Lung (tissue), 12 donors: Measurements from ENCODE around the gene PACSIN1. TPM values are rescaled to one million over a fixed set of nuclear protein-coding genes. Genes with fewer than 3 reads are reported as not detected.

Source experiments
- ATAC-seq: fragments of 200-7000 bp; cut with Tn5 transposase; one replicate; pipeline ENCODE4 v1.9.1; 2020; ENCODE audit warnings: moderate number of reproducible peaks; ENCODE audit not compliant: insufficient read depth, low FRiP score
- DNase-seq, 3 donors: peaks; one replicate each; pipeline ENCODE4 v3.0.0-alpha.2; 2013 to 2017
- H3K27ac ChIP-seq, 2 donors: one replicate each; pipeline ENCODE4 v1.5.1; 2013; ENCODE audit warnings: mild to moderate bottlenecking in 2 of 2, moderate library complexity in 2 of 2, control low read depth in 1 of 2, inconsistent platforms in 1 of 2, low read depth in 1 of 2, low read length in 1 of 2
- H3K27me3 ChIP-seq, 3 donors: one replicate each; pipeline ENCODE4 v1.5.1; 2013; ENCODE audit warnings: low read length in 2 of 3; ENCODE audit not compliant: control insufficient read depth in 3 of 3, insufficient read depth in 3 of 3
- H3K36me3 ChIP-seq, 4 donors: one replicate each; pipeline ENCODE4 v1.5.1; 2013; ENCODE audit warnings: low read length in 4 of 4, mild to moderate bottlenecking in 1 of 4, moderate library complexity in 1 of 4; ENCODE audit not compliant: control insufficient read depth in 4 of 4, insufficient read depth in 4 of 4
- H3K4me1 ChIP-seq, 5 donors: one replicate each; pipeline ENCODE4 v1.5.1; 2013; ENCODE audit warnings: low read length in 5 of 5, mild to moderate bottlenecking in 2 of 5, moderate library complexity in 1 of 5; ENCODE audit not compliant: control insufficient read depth in 5 of 5, insufficient read depth in 5 of 5
- H3K4me3 ChIP-seq: one replicate; pipeline ENCODE4 v1.5.1; 2013; ENCODE audit warnings: mild to moderate bottlenecking, control low read depth, moderate library complexity
- H3K9ac ChIP-seq, 2 donors: one replicate each; pipeline ENCODE4 v1.5.1; 2013; ENCODE audit warnings: low read length in 2 of 2, control low read depth in 1 of 2; ENCODE audit not compliant: insufficient read depth in 1 of 2
- H3K9me3 ChIP-seq, 4 donors: one replicate each; pipeline ENCODE4 v1.5.1; 2013; ENCODE audit warnings: low read length in 3 of 4, mild to moderate bottlenecking in 1 of 4, moderate library complexity in 1 of 4; ENCODE audit not compliant: control insufficient read depth in 4 of 4, insufficient read depth in 3 of 4
- CTCF ChIP-seq: IDR thresholded peaks from 2 replicates; pipeline ENCODE4 v1.5.1; 2012; ENCODE audit warnings: mild to moderate bottlenecking; ENCODE audit errors: control extremely low read depth, extremely low read depth
- WGBS, 2 donors: extraction: QIAGEN DNeasy Blood & Tissue Kit; methylation state at CpG; one replicate each; pipeline ENCODE4 v1.1.7; 2013; 5-methylcytosine and 5-hydroxymethylcytosine counted together
- polyA plus RNA-seq, 2 donors: library from polyadenylated mRNA; stranded (reverse); fragments of 200-250 nt; gene quantifications; one replicate each; pipeline ENCODE4 v1.2.1, GENCODE V29; 2013
- total RNA-seq, 2 donors: library from RNA; depleted of rRNA in 1 of 2; stranded (reverse); fragments of >200 nt in 1 of 2; gene quantifications; one replicate each; pipeline ENCODE4 v1.2.1, GENCODE V29; 2014 to 2021
- donor health status: control.
- donor health status: control.
- donor health status: Bipolar disorder and iron deficiency.
- donor health status: healthy.
- donor health status: DM: yes; HTN: yes; CAD: no.

The PACSIN1 gene
- total and polyA plus RNA-seq, 4 donors = 0.02 to 0.17 (median 0.12) TPM

- Histone ChIP-seq H3K9ac (no peak overlapping the region), H3K27ac (no peak overlapping the region), H3K27me3 (peaks cover 0 to 2% (median 0%) of the 10 kb centered on the region in 3 donors), H3K9me3 (no peaks in the 10 kb centered on the region), H3K4me3 (no peak overlapping the region), H3K4me1 (no peaks in the 10 kb centered on the region), H3K36me3 (no peaks in the 10 kb centered on the region)
- no peak for DNase-seq
- no peak for TF ChIP-seq CTCF
- 55 to 56% methylated on average over 12 of the region's 12 CpGs for WGBS, 2 donors
- ATAC-seq = no peak
These were observed 102.7 kb downstream of the PACSIN1 start for GRCh38 chr6:34568341-34569201.

GRCh38 chr6:34569361-34569973 is 103.6 kb downstream of the PACSIN1 start:
- 77 to 83% methylated on average over 5 of the region's 5 CpGs for WGBS, 2 donors
- no peaks in the 10 kb centered on the region for H3K4me1 ChIP-seq
- no peaks in the 10 kb centered on the region for H3K9me3 ChIP-seq
- no peaks in the 10 kb centered on the region for H3K36me3 ChIP-seq
- H3K9ac ChIP-seq = no peak overlapping the region
- no peak overlapping the region for H3K4me3 ChIP-seq
- DNase-seq (no peak), ATAC-seq (no peak)
- H3K27me3 ChIP-seq = peaks cover 0 to 2% (median 0%) of the 10 kb centered on the region in 3 donors
- TF ChIP-seq CTCF = no peak
- H3K27ac ChIP-seq = no peak overlapping the region

- H3K27ac ChIP-seq = no peak overlapping the region
- no peak for TF ChIP-seq CTCF
- 64 to 85% methylated on average over 21 of the region's 21 CpGs for WGBS, 2 donors
- no peak overlapping the region for H3K4me3 ChIP-seq
- H3K27me3 ChIP-seq = peaks cover 0 to 2% (median 0%) of the 10 kb centered on the region in 3 donors
- DNase-seq (no peak), ATAC-seq (no peak)
- no peaks in the 10 kb centered on the region for H3K4me1 ChIP-seq
- no peaks in the 10 kb centered on the region for H3K36me3 ChIP-seq
- no peak overlapping the region for H3K9ac ChIP-seq
- H3K9me3 ChIP-seq = no peaks in the 10 kb centered on the region
These were observed 104.4 kb downstream of the PACSIN1 start for GRCh38 chr6:34570066-34570833.
